NCI-H1930 (cell line): ENCODE results near the gene PYURF.
A peak's percentile ranks its signal among the peaks of the same experiment; 100 is the strongest.

Experiments
- DNase-seq, 2 experiments: peaks; one replicate each; lab custom pipeline; 2025; lab: John Stamatoyannopoulos, UW

The PYURF gene, protein sequence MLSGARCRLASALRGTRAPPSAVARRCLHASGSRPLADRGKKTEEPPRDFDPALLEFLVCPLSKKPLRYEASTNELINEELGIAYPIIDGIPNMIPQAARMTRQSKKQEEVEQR

DNA sequence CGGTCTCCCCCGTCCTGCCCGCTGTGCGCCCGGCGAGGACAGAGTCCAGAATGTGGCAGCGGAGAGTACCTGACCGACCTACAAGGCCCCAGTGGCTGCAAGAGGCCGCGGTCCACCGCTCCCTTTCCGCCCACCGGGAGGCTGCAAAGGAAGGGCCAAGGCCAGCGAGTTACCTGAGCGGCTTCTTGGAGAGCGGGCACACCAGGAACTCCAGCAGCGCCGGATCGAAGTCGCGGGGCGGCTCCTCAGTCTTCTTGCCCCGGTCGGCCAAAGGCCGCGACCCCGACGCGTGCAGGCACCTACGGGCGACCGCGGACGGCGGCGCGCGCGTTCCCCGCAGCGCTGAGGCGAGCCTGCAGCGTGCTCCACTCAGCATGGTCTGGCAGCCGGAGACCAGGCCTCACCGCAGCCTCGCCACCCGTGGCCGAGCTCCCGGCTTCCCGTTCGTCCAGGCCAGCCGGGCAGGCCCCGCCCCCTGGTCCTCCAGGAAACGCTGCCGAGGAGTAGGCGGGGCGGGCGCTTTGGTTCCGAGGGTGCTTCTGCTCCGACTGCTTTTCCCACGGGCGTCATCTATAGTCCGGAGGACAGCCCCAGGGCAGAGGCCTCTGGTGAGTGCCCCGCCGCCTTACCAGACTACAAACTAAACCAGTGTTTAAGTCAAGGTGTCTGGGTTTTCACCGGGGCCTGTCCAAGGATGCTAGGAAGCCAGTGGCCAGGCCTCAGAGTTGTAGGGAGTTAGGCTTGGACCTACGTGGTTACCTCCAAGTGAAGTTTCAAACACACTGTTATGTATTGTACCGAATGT is at the start of gene PYURF:
Gene PYURF (minus strand): TSS at position 452 of the 805 bp plus-strand sequence. CDS start 76 bp downstream, at position 376.
- peak; percentile 82 to 86 for DNase-seq

DNA sequence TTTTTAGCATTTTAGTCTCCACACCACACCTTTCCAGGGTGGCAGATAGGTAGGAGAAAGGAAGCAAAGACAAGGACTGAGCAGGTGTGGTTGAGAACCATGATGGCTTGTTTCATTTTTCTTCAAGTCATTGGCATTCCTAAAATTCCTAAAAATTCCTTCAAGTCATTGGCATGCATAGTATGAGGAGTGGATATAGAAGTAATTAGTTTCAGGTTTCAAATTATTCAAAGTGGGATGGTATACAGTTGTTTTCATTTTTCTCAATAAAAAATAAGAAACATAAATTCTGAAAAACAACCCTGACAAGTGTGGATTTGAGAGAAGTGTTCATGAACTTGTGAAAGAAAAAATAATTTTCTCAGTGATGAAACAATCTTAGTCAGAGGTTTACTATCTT is 46.4 kb upstream of the PYURF start:
- DNase-seq = no peak

DNA sequence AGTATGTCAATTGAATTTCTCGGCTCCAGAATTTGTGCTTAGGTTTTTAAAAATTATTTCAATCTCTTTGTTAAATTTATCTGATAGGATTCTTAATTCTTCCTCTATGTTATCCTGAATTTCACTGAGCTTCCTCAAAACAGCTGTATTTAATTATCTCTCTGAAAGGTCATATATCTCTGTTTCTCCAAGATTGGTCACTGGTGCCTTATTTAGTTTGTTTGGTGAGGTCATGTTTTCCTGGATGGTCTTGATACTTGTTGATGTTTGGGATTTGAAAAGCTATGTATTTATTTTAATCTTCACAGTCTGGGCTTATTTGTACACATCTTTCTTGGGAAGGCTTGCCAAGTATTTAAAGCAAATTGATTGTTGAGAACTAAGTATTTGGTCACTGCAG is 44.0 kb upstream of the PYURF start:
- DNase-seq = no peak

DNA sequence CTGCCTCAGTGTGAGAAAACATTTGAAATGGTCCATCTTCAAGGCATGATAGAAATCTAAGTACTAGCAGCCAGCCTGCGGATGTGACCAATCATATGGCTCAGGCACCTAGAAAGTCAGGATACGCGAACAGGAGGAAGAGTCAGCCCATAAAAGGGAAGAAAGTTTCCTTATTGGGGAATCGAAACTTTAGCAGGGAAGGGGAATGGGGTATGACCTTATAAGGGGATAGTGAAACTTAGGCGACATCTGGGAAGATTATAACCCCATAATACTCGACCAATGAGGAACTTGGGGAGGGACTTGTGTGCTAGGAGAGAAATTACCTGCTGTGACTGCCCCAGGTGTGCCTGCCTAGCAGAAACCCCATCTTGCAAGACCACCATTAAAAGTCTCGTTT is 26.2 kb upstream of the PYURF start:
- DNase-seq = no peak

DNA sequence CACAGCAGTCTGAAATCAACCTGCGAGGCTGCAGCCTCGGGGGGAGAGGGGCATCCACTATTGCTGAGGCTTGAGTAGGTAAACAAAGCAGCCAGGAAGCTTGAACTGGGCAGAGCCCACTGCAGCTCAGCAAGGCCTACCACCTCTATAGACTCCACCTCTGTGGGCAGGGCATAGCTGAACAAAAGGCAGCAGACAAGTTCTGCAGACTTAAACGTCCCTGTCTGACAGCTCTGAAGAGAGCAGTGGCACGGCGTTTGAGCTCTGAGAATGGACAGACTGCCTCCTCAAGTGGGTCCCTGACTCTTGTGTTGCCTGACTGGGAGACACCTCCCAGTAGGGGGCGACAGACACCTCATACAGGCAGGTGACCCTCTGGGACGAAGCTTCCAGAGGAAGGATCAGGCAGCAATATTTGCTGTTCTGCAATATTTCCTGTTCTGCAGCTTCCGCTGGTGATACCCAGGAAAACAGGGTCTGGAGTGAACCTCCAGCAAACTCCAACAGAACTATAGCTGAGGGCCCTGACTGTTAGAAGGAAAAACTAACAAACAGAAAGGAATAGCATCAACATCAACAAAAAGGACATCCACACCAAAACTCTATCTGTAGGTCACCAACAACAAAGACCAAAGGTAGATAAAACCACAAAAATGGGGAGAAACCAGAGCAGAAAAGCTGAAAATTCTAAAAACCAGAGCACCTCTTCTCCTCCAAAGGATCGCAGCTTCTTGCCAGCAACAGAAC is 15.9 kb upstream of the PYURF start:
- peak; percentile 11 to 30 for DNase-seq

DNA sequence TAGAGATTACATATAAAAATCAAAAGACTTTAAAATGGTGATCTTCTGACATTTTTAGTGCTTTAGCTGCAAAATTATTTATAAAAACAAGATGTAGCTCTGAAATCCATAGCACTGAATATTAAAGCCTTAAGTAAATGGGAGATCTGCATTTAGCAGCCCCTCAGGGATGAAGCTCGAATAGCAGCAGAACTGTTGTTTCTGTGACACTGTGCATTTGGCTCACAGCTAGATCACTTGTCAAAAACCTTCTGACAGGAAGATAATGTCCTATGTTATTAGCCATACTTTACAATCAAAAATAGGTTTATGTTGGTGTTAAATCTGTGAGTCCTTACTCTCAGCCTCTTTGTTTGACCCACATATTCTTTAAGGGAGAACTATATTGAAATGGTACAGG is 14.1 kb upstream of the PYURF start:
- DNase-seq = no peak

DNA sequence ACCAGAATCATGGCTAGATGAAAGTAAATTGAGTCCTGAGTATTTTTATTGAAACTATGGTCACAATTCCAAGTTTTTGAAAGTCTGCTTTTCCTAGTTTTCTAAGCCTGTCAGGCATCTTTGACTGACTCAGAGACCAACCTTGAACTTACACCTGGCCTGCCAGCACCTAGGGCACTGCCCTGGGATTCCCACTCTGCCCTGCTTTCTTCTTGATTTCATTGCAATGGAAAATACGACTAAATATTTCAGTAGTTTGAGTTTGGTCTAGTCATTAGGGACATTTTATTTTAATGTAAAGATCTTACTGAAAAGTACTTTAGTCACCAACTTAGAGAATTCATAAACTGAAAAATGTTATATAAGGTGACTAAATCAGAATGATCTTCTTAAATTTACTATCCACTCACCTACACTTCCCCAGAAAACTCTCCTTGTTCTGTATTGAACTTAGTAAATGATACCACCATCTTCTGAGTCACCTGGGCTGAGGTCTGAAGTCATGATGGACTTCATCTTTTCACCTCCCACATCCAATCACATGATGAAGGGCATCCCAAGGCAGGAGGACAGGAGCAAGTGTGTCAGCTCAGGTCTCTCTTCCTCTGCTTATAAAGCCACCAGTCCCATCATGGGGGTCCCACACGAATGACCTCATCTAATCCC is 11.6 kb upstream of the PYURF start:
- no peak for DNase-seq

DNA sequence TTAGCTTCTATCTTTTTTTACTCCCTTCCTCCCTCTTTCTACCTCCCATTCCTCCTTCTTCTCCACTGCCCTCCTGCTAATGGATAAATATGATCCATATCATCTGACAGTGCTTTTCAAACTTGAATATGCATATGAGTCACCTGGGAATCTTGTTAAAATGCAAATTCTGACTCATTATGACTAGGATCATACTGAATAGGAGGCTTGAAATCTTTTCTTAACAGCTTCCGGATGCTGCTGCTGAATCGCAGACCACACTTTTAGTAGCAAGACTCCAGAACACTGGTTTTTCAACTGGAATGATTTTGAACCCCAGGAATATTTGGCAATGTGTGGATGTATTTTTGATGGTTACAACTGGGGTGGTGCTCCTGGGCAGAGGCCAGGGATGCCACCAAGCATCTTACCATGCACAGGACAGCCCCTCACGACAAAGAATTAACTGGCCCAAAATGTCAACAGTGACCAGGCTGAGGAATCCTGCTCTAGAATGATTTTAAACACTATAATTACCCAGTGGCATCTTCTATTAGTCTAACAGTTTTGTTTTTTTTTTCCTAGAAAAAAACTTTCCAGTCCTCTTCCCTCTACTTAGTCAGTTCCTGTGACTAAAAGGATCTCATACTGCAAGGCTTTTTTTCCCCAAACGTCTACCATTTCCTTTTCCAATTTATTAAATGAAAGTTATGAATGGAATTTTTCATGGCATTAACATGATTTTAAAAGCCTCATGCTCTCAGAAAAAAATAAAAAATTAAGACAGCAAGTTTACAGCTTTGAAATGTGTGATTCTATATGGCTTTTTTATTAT is 10.6 kb upstream of the PYURF start:
- DNase-seq = no peak

DNA sequence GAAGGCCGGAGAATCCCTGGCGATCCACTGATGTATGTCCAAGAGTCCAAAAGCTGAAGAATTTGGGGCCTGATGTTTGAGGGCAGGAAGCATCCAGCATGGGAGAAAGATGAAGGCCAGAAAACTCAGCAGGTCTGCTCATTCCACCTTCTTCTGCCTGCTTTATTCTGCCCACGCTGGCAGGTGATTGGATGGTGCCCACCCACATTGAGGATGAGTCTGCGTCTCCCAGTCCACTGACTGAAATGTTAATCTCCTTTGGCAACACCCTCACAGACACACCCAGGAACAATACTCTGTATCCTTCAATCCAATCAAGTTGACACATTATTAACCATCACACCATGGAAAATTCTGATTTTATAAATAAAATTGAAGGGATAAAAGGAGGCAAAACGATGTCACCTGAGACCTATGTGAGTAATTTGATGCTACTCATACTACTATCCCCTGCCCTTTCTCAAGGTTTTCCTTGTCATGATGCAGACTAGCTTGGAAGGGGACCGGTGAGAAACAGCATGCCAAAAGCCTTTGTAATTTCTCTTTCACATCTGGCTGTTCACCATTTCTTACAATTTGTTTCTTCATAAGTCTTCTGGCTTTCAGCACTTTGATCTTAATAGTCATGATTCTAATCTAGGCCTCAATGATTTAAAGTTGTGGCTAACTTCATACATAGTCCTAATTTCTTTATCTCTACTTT is 9.7 kb upstream of the PYURF start:
- no peak for DNase-seq

DNA sequence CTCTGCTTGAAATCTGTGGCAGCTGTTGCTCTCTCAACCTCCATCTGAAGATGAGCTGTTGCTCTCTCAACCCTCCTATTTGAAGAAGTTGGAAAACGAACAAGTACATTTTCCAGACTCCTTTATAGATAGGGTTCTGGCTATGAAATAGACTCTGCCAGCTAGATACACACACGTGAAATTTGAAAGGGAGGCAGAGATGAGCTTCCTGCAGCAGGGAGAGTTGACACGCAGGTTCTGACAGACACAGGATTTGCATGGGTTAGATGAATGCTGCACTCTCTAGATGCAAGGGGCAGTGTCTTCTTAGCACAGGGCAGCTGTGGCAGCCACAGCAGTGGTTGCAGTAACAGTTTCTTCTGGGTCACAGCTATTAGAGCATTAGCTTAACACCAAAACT is 8.0 kb upstream of the PYURF start:
- DNase-seq = no peak

DNA sequence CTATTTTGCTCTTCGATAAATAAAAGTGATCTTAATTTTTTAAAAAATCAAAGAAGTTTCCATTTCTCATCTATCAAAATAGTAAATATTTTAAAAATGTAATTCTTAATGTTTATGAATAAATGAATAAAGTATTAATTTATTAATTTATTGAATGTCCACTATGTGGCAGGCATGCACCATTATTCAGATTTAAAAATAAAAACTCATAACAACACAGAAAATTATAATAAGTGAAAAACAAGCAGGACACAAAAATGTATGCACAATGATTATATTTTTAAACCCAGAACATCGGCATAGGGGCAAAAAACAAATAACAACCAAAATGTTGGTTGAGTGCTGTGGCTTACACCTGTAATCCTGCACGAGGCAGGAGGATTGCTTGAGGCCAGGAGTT is 5.3 kb upstream of the PYURF start:
- DNase-seq = no peak

DNA sequence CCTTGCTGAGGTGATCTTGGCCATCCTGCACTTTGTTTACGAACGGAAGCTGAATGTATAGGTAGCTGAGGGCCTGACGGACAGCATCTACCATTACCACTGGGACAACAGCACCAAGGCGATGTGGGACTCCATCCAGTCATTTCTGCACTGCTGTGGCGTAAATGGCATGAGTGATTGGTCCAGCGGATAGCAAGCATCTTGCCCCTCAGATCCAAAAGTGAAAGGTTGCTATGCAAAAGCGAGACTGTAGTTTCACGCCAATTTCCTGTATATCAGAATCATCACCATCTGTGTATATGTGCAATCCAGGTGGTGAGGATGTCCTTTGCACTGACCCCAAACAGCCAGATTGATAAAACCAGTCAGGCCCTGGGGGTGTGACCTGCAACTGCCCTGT is 4.2 kb upstream of the PYURF start:
- DNase-seq = no peak

DNA sequence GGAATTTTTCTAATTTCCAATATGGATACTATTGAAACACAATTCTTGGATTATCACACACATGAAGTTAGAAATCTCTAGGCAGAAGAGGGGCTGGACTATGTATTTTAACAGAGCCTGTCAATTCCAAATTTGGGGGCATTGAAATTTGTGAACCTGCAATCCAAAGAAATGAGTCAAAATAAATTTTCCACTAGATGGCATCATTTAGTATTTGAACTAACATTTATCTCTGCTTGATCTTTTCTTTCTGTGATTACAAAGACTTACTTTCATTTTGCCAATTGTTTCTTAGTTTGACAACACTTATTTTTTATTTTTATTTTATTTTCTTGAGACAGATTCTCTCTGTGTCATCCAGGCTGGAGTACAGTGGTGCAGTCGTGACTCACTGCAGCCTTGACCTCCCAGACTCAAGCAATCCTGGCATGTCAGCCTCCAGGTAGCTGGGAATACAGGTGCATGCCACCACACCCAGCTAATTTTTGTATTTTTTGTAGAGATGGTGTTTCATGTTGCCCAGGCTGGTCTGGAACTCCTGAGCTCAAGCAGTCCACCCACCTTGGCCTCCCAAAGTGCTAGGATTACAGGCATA is 2.7 kb upstream of the PYURF start:
- no peak for DNase-seq

DNA sequence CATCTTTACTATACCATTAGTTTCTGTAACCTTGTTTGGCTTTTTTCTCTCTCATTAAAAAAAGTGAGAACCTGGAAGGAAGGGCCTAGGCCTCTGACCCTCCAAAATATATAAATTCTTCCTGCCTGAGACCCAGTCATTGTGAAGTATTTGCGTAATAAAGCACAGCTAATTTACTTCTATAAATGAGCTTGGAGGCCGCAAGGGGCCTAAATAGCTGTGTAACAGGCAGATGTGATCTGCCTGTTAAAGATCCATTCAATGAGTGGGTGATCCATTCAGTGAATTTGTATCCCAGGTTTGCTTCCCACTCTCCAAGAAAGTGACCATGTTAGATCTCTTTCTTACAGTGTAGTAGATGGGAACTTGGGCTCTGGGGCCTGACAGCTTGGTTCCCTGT is 595 bp upstream of the PYURF start:
- no peak for DNase-seq

DNA sequence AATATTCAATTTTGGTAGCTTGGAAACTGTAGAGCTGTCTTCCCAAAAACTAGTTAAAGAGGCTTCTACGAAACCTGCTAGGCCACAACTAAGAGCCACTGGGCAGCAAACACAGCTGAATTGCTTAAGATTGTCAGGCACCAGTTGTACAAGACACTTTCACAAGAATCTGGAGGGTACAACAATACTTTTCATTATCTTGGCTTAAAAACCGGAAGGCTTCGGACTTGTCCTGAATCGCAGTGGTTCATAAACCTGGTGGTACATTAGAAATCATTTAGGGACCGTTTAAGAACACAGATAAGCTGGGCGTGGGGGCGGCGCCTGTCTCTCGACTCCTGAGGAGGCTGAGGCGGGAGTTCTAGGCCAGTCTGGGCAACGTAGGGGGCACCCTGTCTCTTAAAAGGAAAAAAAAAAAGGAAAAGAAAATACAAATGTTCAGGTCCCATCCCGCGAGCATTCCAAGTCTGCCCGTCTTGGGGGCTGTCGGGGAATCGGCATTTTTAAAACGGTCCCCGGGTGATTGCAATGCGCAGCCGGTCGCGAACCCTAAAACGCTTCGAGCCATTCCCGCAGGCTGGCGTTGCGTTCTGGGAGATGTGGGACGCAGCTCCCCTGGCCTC is 763 bp downstream of the PYURF start:
- no peak for DNase-seq

DNA sequence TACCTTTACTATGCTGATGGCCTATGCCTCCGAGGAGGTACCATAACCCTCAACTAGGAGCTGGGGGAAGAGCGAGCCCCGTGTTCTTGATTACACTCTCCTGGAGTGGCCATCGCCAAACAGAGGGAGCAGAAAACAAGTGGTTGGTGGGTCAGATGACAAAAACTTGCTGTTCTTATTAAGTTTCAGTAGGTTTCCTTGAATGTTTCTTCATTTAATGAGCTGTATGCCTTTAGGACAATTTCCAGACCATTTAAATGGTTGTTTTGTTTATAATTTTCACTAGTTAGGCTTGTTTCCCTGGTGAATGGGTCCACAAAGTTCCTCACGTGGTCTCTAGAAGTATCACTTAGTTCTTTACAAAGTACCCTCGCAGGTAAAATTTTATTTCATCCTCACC is 4.7 kb downstream of the PYURF start:
- no peak for DNase-seq

DNA sequence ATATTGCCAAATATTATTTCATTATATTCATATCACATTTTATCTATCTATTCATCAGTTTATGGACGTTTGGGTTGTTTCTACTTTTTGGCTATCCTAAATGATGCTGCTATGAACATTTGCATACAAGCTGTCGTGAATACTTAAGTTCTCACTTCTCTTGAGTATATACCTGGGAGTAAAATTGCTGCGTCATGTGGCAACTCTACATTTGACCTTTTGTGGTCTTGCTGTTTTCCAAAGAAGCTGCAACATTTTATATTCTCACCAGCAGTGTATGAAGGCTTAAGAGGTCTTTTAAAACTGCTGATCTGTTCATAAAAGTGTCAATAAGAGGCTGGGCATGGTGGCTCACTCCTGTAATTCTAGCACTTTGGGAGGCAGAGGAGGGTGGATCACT is 5.8 kb downstream of the PYURF start:
- no peak for DNase-seq

DNA sequence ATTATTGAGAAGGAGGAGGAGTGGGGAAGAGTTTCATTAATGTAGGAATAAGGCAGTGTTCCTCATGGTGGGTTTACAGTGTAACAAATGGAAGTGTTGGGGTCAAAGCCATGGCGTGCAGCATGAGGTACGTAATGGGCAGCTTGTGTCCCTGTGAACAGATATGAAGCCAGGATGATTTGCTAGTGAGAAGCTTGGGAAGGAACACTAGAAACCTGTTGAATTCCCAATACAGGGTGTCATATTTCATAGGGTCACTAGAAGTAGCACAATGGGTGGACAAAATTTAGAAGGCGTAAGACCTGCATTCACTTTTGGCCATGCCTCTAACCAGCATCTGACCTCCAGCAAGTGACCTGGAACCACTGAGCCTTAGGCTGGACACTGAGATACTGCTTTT is 6.8 kb downstream of the PYURF start:
- DNase-seq = no peak

DNA sequence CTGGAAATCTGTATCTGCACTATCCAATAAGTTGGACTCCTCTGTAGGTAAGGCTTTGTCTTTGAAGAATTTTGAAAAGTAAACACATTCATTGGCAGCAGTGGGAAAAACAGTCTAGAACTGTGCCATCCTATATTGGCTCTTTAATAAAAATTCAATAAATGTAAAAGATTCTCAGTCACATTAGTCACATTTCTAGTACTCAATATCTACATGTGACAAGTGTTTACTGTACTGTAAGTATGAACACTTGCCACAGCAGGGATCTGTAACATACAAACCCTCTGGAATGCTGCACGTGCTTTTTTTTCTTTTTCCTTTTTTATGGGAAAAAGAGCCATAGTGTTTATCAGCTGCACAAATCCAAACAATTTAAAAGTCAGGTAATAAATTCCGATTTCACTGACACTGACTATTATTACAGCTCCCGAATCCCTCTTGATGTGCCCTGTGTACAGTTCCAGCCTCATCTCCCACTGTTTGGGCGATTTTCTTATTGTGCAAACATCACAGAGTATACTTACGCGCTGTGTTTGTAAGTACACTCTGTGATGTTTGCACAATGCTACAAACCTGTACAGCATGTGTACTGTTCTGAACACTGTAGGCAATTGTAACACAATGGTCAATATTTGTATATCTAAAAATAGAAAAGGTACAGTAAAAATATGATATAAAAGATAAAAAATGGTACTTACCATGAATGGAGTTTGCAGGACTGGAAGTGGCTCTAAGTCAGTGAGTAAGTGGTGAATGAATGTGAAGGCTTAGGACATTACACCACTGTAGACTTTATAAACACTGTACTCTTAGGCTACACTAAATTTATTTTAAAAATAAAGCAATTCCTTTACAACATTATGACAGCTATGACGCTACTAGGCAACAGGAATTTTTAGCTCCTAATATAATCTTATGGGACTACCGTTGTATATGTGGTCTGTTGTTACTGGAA is 8.7 kb downstream of the PYURF start:
- DNase-seq = peak in 1 of 2 experiments; percentile 10
